ENCODE data around the gene REPIN1. TPM values are rescaled to one million over a fixed set of nuclear protein-coding genes. Genes with fewer than 3 reads are reported as not detected.

Gene REPIN1
- total and polyA plus RNA-seq, 10 donors, result 47.9 to 126 (median 111) TPM

DNA sequence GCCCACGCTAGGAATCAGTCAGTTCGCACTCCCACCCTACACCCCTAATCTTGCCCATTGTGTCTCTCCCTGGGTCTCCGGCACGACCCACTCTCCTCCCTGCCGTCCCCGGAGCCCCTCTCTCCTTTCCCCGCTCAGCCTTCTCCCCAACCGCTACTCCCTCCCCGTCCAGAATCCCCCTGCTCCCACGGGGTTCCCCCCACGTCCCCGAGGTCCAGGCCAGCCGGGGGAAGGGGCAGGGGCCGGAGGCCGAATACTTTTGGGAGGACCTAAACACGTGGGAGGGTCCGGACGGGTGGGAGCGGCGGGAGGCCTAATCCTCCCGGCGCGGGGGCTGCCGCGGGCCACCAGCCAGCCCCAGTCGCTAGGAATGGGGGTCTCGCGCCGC lies 27.8 kb upstream of the REPIN1 start:
- peak overlapping the region; percentile 35 to 82 (median 76) for H3K27ac ChIP-seq
- peaks cover 0 to 32% (median 18%) of the 10 kb centered on the region in 7 donors for H3K27me3 ChIP-seq (replicated peaks in 1 of 7)
- peak overlapping the region in 7 of 8 donors; percentile 16 to 62 (median 35) for H3K4me3 ChIP-seq
- H3K4me1 ChIP-seq, result peaks cover 0 to 43% (median 27%) of the 10 kb centered on the region in 6 donors
- peaks cover 0 to 19% (median 11%) of the 10 kb centered on the region in 8 donors for H3K9me3 ChIP-seq
- DNase-seq, result no peak
- intact Hi-C loops (cut with DNase I; ENCODE audit: low total_unique reads), result no loop called here
- WGBS, 5 donors, result 5 to 24% (median 16%) methylated on average over 29 of the region's 29 CpGs
- no peak for TF ChIP-seq POLR2A (IDR thresholded peaks at IDR 0.05)
- H3K36me3 ChIP-seq, result peaks cover 0 to 23% (median 13%) of the 10 kb centered on the region in 6 donors

DNA sequence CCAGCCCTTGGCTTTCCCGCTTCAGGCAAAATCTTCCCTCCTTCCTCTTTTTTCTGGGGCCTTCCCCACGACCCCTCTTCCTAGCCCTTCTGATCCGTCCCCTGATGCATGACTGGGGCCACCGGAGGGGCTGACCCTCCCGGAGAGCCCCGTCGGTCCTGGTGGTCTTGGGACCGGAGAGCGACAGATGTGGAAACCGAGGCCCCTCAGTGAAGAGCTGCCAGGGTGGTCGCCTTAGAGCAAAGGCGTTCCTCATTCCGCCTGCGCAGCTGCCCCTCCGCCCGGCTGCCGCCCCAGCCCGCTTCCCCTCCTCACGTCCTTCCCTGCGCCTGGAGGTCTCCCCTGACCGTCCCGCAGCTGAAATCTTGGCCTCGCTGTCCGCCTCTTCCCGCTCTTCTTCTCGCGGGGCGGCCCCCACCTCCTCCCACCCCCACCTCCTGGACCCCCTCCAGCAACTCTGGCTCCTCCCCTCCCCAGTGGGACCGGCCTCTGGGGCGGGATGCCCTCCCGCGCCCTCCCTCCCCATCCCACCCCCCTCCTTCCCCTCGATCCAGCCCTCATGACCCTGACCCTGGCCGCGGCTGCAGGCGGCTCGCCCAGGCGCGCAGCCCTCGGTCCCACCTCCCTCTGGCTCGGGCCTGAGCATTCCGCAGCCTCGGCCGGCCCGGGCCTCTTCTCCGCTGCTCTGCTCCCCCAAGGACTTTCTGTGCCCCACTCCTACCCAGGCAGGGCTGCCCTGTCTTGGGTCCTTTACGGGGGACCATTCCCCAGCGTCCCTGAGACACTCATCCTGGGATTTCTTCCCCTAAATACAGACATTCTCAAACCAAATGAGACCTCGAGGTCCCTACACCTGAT lies 27.1 kb upstream of the REPIN1 start, which contains the start of gene RARRES2:
Gene RARRES2 (minus strand): TSS at position 367 of the 858 bp plus-strand sequence. CDS start 1,020 bp downstream, outside the sequence.
- Histone ChIP-seq H3K36me3 (peaks cover 0 to 21% (median 12%) of the 10 kb centered on the region in 6 donors), H3K4me3 (peak within 1 kb of the TSS; percentile 5 to 62 (median 35)), H3K27ac (peak within 1 kb of the TSS; percentile 35 to 82 (median 76)), H3K4me1 (peaks cover 0 to 43% (median 24%) of the 10 kb centered on the region in 6 donors), H3K9me3 (peaks cover 0 to 19% (median 11%) of the 10 kb centered on the region in 8 donors), H3K27me3 (replicated peaks in 1 of 7) (peaks cover 0 to 32% (median 18%) of the 10 kb centered on the region in 7 donors)
- DNase-seq, result no peak
- TF ChIP-seq POLR2AphosphoS5 (IDR thresholded peaks at IDR 0.05), result peak in 2 of 3 donors; percentile 57 to 70
- no peak for TF ChIP-seq POLR2A (IDR thresholded peaks at IDR 0.05)
- TF ChIP-seq, protein P1, sequence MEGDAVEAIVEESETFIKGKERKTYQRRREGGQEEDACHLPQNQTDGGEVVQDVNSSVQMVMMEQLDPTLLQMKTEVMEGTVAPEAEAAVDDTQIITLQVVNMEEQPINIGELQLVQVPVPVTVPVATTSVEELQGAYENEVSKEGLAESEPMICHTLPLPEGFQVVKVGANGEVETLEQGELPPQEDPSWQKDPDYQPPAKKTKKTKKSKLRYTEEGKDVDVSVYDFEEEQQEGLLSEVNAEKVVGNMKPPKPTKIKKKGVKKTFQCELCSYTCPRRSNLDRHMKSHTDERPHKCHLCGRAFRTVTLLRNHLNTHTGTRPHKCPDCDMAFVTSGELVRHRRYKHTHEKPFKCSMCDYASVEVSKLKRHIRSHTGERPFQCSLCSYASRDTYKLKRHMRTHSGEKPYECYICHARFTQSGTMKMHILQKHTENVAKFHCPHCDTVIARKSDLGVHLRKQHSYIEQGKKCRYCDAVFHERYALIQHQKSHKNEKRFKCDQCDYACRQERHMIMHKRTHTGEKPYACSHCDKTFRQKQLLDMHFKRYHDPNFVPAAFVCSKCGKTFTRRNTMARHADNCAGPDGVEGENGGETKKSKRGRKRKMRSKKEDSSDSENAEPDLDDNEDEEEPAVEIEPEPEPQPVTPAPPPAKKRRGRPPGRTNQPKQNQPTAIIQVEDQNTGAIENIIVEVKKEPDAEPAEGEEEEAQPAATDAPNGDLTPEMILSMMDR (IDR thresholded peaks at IDR 0.05 in 8 of 11, conservative IDR thresholded peaks at IDR 0.05 in 3 of 11), result no peak
- intact Hi-C loops (cut with DNase I; ENCODE audit: low total_unique reads), result no loop called here
- WGBS, 5 donors, result 19 to 52% (median 24%) methylated on average over 36 to 49 of the region's 49 CpGs

GRCh38 chr7:150342121-150342408 lies 26.6 kb upstream of the REPIN1 start:
- Histone ChIP-seq H3K4me1 (peaks cover 0 to 43% (median 24%) of the 10 kb centered on the region in 6 donors), H3K4me3 (peak overlapping the region in 2 of 8 donors; percentile 42 to 62), H3K9me3 (peaks cover 0 to 19% (median 11%) of the 10 kb centered on the region in 8 donors), H3K27ac (peak overlapping the region in 4 of 8 donors; percentile 33 to 82 (median 78)), H3K27me3 (replicated peaks in 1 of 7) (peaks cover 0 to 32% (median 18%) of the 10 kb centered on the region in 7 donors), H3K36me3 (peaks cover 0 to 15% (median 8%) of the 10 kb centered on the region in 6 donors)
- 88 to 96% (median 91%) methylated on average over 9 of the region's 9 CpGs for WGBS, 5 donors
- intact Hi-C loops (cut with DNase I; ENCODE audit: low total_unique reads), result no loop called here
- DNase-seq, result no peak
- TF ChIP-seq, protein P1 (IDR thresholded peaks at IDR 0.05 in 8 of 11, conservative IDR thresholded peaks at IDR 0.05 in 3 of 11), result no peak
- TF ChIP-seq POLR2A (IDR thresholded peaks at IDR 0.05) (no peak), POLR2AphosphoS5 (IDR thresholded peaks at IDR 0.05) (no peak)

GRCh38 chr7:150343225-150343624 lies 25.4 kb upstream of the REPIN1 start:
- intact Hi-C loops (cut with DNase I; ENCODE audit: low total_unique reads), result no loop called here

More at GRCh38 chr7:150343225-150343624, 25.4 kb upstream of the REPIN1 start:
- Histone ChIP-seq H3K9me3 (peaks cover 0 to 19% (median 11%) of the 10 kb centered on the region in 8 donors), H3K27me3 (replicated peaks in 1 of 7) (peaks cover 0 to 32% (median 18%) of the 10 kb centered on the region in 7 donors), H3K36me3 (peaks cover 0 to 4% (median under 1%) of the 10 kb centered on the region in 6 donors), H3K4me1 (peaks cover 0 to 41% (median 24%) of the 10 kb centered on the region in 6 donors), H3K4me3 (no peak overlapping the region), H3K27ac (no peak overlapping the region)
- 60 to 85% (median 71%) methylated on average over 2 of the region's 2 CpGs for WGBS, 5 donors
- TF ChIP-seq, protein P1 (IDR thresholded peaks at IDR 0.05 in 8 of 11, conservative IDR thresholded peaks at IDR 0.05 in 3 of 11), result no peak
- TF ChIP-seq POLR2A (IDR thresholded peaks at IDR 0.05) (no peak), POLR2AphosphoS5 (IDR thresholded peaks at IDR 0.05) (no peak)
- DNase-seq, result no peak

All from spleen (tissue), 11 donors.